Measurements from ENCODE around the gene GADL1.

DNA sequence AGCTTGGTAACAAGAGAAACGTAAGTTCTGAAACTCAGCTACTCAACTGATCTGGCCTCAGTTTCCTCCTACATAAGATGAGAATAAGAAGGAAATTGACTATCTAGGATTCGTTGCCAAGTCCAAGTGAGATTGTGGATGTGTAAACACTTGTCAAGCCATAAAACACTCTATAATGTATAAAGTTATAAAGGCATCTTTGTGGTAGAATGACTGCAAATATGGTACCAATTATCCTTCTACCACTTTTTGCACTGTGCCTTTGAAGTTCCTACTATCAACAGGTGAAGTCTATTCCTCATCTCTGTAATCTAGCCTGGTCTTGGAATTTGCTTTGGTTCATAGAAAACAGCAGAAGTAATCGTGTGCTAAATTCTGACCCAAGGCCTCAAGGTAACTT lies 138.2 kb downstream of the GADL1 start:
- TF ChIP-seq, protein P1, sequence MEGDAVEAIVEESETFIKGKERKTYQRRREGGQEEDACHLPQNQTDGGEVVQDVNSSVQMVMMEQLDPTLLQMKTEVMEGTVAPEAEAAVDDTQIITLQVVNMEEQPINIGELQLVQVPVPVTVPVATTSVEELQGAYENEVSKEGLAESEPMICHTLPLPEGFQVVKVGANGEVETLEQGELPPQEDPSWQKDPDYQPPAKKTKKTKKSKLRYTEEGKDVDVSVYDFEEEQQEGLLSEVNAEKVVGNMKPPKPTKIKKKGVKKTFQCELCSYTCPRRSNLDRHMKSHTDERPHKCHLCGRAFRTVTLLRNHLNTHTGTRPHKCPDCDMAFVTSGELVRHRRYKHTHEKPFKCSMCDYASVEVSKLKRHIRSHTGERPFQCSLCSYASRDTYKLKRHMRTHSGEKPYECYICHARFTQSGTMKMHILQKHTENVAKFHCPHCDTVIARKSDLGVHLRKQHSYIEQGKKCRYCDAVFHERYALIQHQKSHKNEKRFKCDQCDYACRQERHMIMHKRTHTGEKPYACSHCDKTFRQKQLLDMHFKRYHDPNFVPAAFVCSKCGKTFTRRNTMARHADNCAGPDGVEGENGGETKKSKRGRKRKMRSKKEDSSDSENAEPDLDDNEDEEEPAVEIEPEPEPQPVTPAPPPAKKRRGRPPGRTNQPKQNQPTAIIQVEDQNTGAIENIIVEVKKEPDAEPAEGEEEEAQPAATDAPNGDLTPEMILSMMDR (IDR thresholded peaks at IDR 0.05; ENCODE audit: low read length): no peak
- TF ChIP-seq EZH2 (optimal IDR thresholded peaks at IDR 0.05; ENCODE audit: low read depth, low read length) (no peak), EZH2phosphoT487 (IDR thresholded peaks at IDR 0.05; ENCODE audit: low read length) (no peak)
